K562 (cell line): ENCODE measurements around the gene ST3GAL5. TPM values are rescaled to one million over a fixed set of nuclear protein-coding genes. Genes with fewer than 3 reads are reported as not detected.

ENCODE experiments used
- BRCA1 ChIP-seq, 2 experiments: fragments of 450-650 bp in 1 of 2; sonication (generic) in 1 of 2; formaldehyde crosslinking in 1 of 2; IDR thresholded peaks; 2 replicates each; pipeline versions ENCODE4 v1.5.0 to v1.6.1; 2017 to 2020; ENCODE audit warnings: mild to moderate bottlenecking in 1 of 2, missing genetic modification reagents in 1 of 2
- BRD9 ChIP-seq: fragments of 450-650 bp; IDR thresholded peaks from 2 replicates; pipeline ENCODE4 v1.6.1; 2018; ENCODE audit warnings: low read depth; ENCODE audit not compliant: partially characterized antibody
- BRF2 ChIP-seq: IDR thresholded peaks from 3 replicates; pipeline ENCODE4 v1.6.1; 2011; ENCODE audit warnings: borderline replicate concordance, mild to moderate bottlenecking; ENCODE audit not compliant: insufficient read length, insufficient read depth
- CBFA2T2 ChIP-seq: fragments of 450-650 bp; conservative IDR thresholded peaks from 2 replicates; pipeline ENCODE4 v1.6.1; 2017; ENCODE audit warnings: mild to moderate bottlenecking
- CC2D1A ChIP-seq: fragments of 450-650 bp; IDR thresholded peaks from 2 replicates; pipeline ENCODE4 v1.6.1; 2017; ENCODE audit warnings: mild to moderate bottlenecking
- EZH2 ChIP-seq: IDR thresholded peaks from 2 replicates; pipeline ENCODE4 v1.6.1; 2012; ENCODE audit warnings: low read depth, mild to moderate bottlenecking, inconsistent platforms, low read length, borderline replicate concordance
- FOXJ3 ChIP-seq: sonication (generic); formaldehyde crosslinking; IDR thresholded peaks from 2 replicates; pipeline ENCODE4 v1.4.0; 2020; ENCODE audit warnings: mild to moderate bottlenecking, missing genetic modification reagents
- GABPA ChIP-seq: fragments of 200-800 bp; sonication (Bioruptor generic); conservative IDR thresholded peaks from 2 replicates; pipeline ENCODE4 v1.6.1; 2016; ENCODE audit warnings: low read depth, missing genetic modification characterization, missing compliant biosample characterization
- HLTF ChIP-seq: fragments of 450-650 bp; IDR thresholded peaks from 2 replicates; pipeline ENCODE4 v1.6.1; 2016
- HNRNPK ChIP-seq: fragments of 200-400 bp; formaldehyde crosslinking; IDR thresholded peaks from one replicate; pipeline ENCODE4 v1.6.1; 2018; ENCODE audit warnings: mild to moderate bottlenecking, low read depth, low read length; ENCODE audit not compliant: poor library complexity, severe bottlenecking
- KDM2B ChIP-seq: fragments of 250-450 bp; sonication (Bioruptor Pico); IDR thresholded peaks from 2 replicates; pipeline ENCODE4 v1.8.0; 2021; ENCODE audit warnings: mild to moderate bottlenecking, moderate library complexity
- KLF13 ChIP-seq: fragments of 450-650 bp; IDR thresholded peaks from 2 replicates; pipeline ENCODE4 v1.6.1; 2016; ENCODE audit warnings: missing genetic modification characterization, low read depth, mild to moderate bottlenecking, missing compliant biosample characterization, moderate library complexity, borderline replicate concordance
- MAX ChIP-seq: sonication (generic); formaldehyde crosslinking; IDR thresholded peaks from 2 replicates; pipeline ENCODE4 v1.9.0; 2022; ENCODE audit warnings: mild to moderate bottlenecking, missing genetic modification reagents
- NCOR1 ChIP-seq: fragments of 450-650 bp; IDR thresholded peaks from 2 replicates; pipeline ENCODE4 v1.6.1; 2016; ENCODE audit warnings: mild to moderate bottlenecking, moderate library complexity
- PHB ChIP-seq: fragments of 250-450 bp; sonication (Bioruptor Pico); IDR thresholded peaks from 2 replicates; pipeline ENCODE4 v1.5.0; 2021
- PHF21A ChIP-seq: fragments of 450-650 bp; IDR thresholded peaks from 2 replicates; pipeline ENCODE4 v1.6.1; 2017; ENCODE audit warnings: low read depth, borderline replicate concordance
- POLR2B ChIP-seq: fragments of 450-650 bp; IDR thresholded peaks from 2 replicates; pipeline ENCODE4 v1.6.1; 2018; ENCODE audit warnings: low read depth; ENCODE audit not compliant: partially characterized antibody
- RBM22 ChIP-seq: fragments of 200-400 bp; formaldehyde crosslinking; IDR thresholded peaks from 2 replicates; pipeline ENCODE4 v1.6.1; 2018; ENCODE audit warnings: low read length, low read depth; ENCODE audit not compliant: poor library complexity, severe bottlenecking
- SOX6 ChIP-seq: fragments of 450-650 bp; IDR thresholded peaks from 2 replicates; pipeline ENCODE4 v1.6.1; 2014; ENCODE audit warnings: mild to moderate bottlenecking
- STAG1 ChIP-seq: sonication (generic); formaldehyde crosslinking; IDR thresholded peaks from 2 replicates; pipeline ENCODE4 v1.5.0; 2020; ENCODE audit warnings: missing genetic modification reagents, borderline replicate concordance
- TBL1XR1 ChIP-seq, 2 experiments: IDR thresholded peaks; 2 replicates each; pipeline ENCODE4 v1.6.1; 2012; ENCODE audit warnings: improper control_type of control experiment in 2 of 2, low read length in 2 of 2, mild to moderate bottlenecking in 1 of 2
- ZNF143 ChIP-seq: sonication (generic); formaldehyde crosslinking; IDR thresholded peaks from 2 replicates; pipeline ENCODE4 v1.9.0; 2022; ENCODE audit warnings: mild to moderate bottlenecking, missing genetic modification reagents
- ZNF232 ChIP-seq: sonication (generic); formaldehyde crosslinking; IDR thresholded peaks from 2 replicates; pipeline ENCODE4 v1.8.0; 2022; ENCODE audit warnings: mild to moderate bottlenecking, missing genetic modification reagents
- ZNF696 ChIP-seq: fragments of 250-450 bp; sonication (Bioruptor Pico); conservative IDR thresholded peaks from 2 replicates; pipeline ENCODE4 v1.4.0; 2020; ENCODE audit warnings: mild to moderate bottlenecking, moderate library complexity
- ZNF785 ChIP-seq: fragments of 250-450 bp; sonication (Bioruptor Pico); IDR thresholded peaks from 2 replicates; pipeline ENCODE4 v1.4.0; 2020; ENCODE audit warnings: mild to moderate bottlenecking
- polyA plus RNA-seq, 8 experiments: library from polyadenylated mRNA; depleted of rRNA in 4 of 8; stranded (reverse) in 5 of 8; unstranded in 3 of 8; fragments of >200 nt; fragmentation: Nextera tagmentation in 2 of 8; fragmentation: Illumina TruSeq in 1 of 8; extraction: Ambion mirVana in 2 of 8; extraction: Trizol in 1 of 8; gene quantifications; 2 replicates each; pipeline versions ENCODE4 v1.2.1 to v1.2.3, GENCODE V29; 2011 to 2014; ENCODE audit warnings: inconsistent platforms in 1 of 8, missing spikeins in 1 of 8
- total RNA-seq, 7 experiments: library from RNA; depleted of rRNA in 6 of 7; stranded (reverse); fragments of >200 nt in 6 of 7; fragmentation: Illumina TruSeq in 2 of 7; extraction: Trizol in 2 of 7; gene quantifications; 2 replicates each; pipeline versions ENCODE4 v1.2.1 to v1.2.3, GENCODE V29; 2011 to 2021; ENCODE audit warnings: low replicate concordance in 1 of 7
- TF ChIP-seq, protein P1 (sequence below): sonication (generic); formaldehyde crosslinking; IDR thresholded peaks from 2 replicates; pipeline ENCODE4 v1.8.0; 2022; ENCODE audit warnings: mild to moderate bottlenecking, missing genetic modification reagents
- TF ChIP-seq, protein P2 (sequence below): fragments of 250-450 bp; sonication (Bioruptor Pico); IDR thresholded peaks from 2 replicates; pipeline ENCODE4 v1.4.0; 2020
- TF ChIP-seq, protein P3 (sequence below): fragments of 450-650 bp; formaldehyde crosslinking; IDR thresholded peaks from 2 replicates; pipeline ENCODE4 v1.4.0; 2022; ENCODE audit warnings: mild to moderate bottlenecking, moderate library complexity

The ST3GAL5 gene
- total and polyA plus RNA-seq, 9 of the 15 experiments (the other 6 are each of a cell fraction or from before 2014, with no cell fraction given): 1.6 to 10.0 (median 4.2) TPM

DNA sequence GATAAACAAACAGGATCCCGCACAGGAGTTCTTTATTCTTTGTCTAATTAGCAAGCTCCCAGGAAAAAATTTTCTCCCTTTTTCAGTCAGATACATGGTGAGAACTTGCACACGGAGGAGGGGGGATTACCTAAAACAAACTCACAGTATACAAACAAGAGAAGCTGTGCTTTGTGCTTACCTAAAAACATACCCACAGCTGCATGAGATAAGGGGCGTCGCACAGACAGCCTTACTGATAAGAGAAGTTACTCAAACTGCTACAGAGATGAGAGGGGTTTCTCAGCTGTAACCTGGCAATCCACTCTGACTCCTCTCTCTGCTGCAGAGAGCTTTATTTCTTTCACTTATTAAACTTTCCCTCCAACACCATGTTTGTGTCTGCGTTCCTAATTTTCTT lies 32.9 kb upstream of the ST3GAL5 start (continued):
- no peak for TF ChIP-seq BRF2
- TF ChIP-seq BRD9: no peak
- no peak for TF ChIP-seq ZNF232
- peak; percentile 93 for TF ChIP-seq SOX6
- TF ChIP-seq KLF13 (tag): no peak
- TF ChIP-seq EZH2: no peak
- no peak for TF ChIP-seq PHF21A
- TF ChIP-seq CBFA2T2: peak; percentile 90
- TF ChIP-seq, protein P1, sequence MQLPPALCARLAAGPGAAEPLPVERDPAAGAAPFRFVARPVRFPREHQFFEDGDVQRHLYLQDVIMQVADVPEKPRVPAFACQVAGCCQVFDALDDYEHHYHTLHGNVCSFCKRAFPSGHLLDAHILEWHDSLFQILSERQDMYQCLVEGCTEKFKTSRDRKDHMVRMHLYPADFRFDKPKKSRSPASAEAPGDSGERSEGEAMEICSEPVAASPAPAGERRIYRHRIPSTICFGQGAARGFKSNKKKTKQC (CRISPR knock-in tag): no peak
- no peak for TF ChIP-seq ZNF696 (CRISPR knock-in tag)
- TF ChIP-seq, protein P2, sequence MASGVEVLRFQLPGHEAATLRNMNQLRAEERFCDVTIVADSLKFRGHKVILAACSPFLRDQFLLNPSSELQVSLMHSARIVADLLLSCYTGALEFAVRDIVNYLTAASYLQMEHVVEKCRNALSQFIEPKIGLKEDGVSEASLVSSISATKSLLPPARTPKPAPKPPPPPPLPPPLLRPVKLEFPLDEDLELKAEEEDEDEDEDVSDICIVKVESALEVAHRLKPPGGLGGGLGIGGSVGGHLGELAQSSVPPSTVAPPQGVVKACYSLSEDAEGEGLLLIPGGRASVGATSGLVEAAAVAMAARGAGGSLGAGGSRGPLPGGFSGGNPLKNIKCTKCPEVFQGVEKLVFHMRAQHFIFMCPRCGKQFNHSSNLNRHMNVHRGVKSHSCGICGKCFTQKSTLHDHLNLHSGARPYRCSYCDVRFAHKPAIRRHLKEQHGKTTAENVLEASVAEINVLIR (CRISPR knock-in tag): no peak
- TF ChIP-seq HLTF: no peak
- no peak for TF ChIP-seq FOXJ3
- TF ChIP-seq, protein P3, sequence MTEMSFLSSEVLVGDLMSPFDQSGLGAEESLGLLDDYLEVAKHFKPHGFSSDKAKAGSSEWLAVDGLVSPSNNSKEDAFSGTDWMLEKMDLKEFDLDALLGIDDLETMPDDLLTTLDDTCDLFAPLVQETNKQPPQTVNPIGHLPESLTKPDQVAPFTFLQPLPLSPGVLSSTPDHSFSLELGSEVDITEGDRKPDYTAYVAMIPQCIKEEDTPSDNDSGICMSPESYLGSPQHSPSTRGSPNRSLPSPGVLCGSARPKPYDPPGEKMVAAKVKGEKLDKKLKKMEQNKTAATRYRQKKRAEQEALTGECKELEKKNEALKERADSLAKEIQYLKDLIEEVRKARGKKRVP: no peak
- TF ChIP-seq RBM22: no peak
- no peak for TF ChIP-seq TBL1XR1 (IDR thresholded peaks at IDR 0.05; ENCODE audit: low read length in 2 of 2)
- TF ChIP-seq NCOR1: peak; percentile 80
- TF ChIP-seq ZNF785: no peak
- no peak for TF ChIP-seq ZNF143 (CRISPR knock-in tag)
- TF ChIP-seq BRCA1 (IDR thresholded peaks at IDR 0.05): no peak
- TF ChIP-seq BRCA1 (CRISPR knock-in tag; IDR thresholded peaks at IDR 0.05): no peak
- no peak for TF ChIP-seq STAG1 (CRISPR knock-in tag)
- TF ChIP-seq HNRNPK: no peak
- no peak for TF ChIP-seq KDM2B (CRISPR knock-in tag)
- TF ChIP-seq PHB (CRISPR knock-in tag): no peak
- TF ChIP-seq CC2D1A: 0 out of 2 replicates have a peak, but pooled peaks have one; percentile 24
- no peak for TF ChIP-seq POLR2B
- no peak for TF ChIP-seq MAX (CRISPR knock-in tag)
- no peak for TF ChIP-seq GABPA
